Measurements from ENCODE around the gene GRIK3.

DNA sequence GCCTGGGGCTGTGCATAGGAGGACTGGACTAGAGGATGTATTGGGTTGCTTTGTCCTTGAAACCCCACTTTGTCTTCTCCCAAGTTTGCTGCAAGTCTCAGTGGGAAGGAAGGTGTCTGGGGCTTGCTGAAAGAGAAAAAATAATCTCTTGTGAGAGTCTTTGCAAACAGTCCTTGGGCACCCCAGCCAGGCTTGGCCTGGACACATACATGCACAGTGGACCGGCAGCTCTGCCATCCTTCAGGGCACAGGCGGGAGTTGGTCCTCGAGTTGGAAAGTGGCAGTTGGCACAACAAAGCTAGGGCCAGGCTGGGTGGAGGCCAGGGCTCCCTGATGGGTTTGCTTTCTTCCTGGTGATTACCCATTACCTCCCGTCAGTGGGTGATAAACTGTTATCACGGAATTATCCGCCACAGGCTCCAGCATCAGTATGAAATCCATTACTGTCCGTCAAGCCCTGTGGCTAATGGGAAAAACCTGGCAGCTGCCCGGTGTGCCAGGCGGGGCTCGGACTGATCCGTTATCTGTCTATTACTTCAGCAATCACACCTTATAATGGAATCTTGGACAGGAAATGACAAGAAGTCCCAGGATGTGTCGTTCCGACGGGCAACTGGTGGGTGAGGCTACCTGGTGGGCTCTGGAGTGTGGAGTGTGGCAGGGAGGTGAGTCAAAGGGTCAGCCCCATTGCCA lies 265.7 kb downstream of the GRIK3 start:
- no peak for TF ChIP-seq CTCF (IDR thresholded peaks at IDR 0.05; ENCODE audit: low read depth, low read length, missing input control)
- no peak for TF ChIP-seq JUND (IDR thresholded peaks at IDR 0.05)
- no peak for TF ChIP-seq GABPA (IDR thresholded peaks at IDR 0.05 in 1 of 2, conservative IDR thresholded peaks at IDR 0.05 in 1 of 2)
- TF ChIP-seq YY1 (IDR thresholded peaks at IDR 0.05) = no peak
- TF ChIP-seq, protein P1, sequence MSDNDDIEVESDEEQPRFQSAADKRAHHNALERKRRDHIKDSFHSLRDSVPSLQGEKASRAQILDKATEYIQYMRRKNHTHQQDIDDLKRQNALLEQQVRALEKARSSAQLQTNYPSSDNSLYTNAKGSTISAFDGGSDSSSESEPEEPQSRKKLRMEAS (IDR thresholded peaks at IDR 0.05) = no peak
- TF ChIP-seq TAF1 (conservative IDR thresholded peaks at IDR 0.05) = no peak
- TF ChIP-seq FOXA2 (IDR thresholded peaks at IDR 0.05) = no peak
- TF ChIP-seq FOXA1 (IDR thresholded peaks at IDR 0.05) = no peak
- TF ChIP-seq NR2F2 (IDR thresholded peaks at IDR 0.05) = no peak
- no peak for TF ChIP-seq SP1 (IDR thresholded peaks at IDR 0.05)
- no peak for TF ChIP-seq RAD21 (IDR thresholded peaks at IDR 0.05)
- TF ChIP-seq REST (IDR thresholded peaks at IDR 0.05) = no peak
- TF ChIP-seq, protein P2, sequence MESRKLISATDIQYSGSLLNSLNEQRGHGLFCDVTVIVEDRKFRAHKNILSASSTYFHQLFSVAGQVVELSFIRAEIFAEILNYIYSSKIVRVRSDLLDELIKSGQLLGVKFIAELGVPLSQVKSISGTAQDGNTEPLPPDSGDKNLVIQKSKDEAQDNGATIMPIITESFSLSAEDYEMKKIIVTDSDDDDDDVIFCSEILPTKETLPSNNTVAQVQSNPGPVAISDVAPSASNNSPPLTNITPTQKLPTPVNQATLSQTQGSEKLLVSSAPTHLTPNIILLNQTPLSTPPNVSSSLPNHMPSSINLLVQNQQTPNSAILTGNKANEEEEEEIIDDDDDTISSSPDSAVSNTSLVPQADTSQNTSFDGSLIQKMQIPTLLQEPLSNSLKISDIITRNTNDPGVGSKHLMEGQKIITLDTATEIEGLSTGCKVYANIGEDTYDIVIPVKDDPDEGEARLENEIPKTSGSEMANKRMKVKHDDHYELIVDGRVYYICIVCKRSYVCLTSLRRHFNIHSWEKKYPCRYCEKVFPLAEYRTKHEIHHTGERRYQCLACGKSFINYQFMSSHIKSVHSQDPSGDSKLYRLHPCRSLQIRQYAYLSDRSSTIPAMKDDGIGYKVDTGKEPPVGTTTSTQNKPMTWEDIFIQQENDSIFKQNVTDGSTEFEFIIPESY (IDR thresholded peaks at IDR 0.05) = no peak
- no peak for TF ChIP-seq EGR1 (IDR thresholded peaks at IDR 0.05; ENCODE audit: low read depth in 2 of 2)

Measured in liver (tissue), 3 donors.